Endodermal cell (in vitro differentiated cells): ENCODE measurements around the gene DCST2. TPM values are rescaled to one million over a fixed set of nuclear protein-coding genes. Genes with fewer than 3 reads are reported as not detected.

Experiments
- DNase-seq: peaks from one replicate; pipeline ENCODE4 v3.0.0-alpha.2; 2017
- H3K27ac ChIP-seq: 2 replicates; pipeline ENCODE4 v1.5.1; 2013; ENCODE audit warnings: mild to moderate bottlenecking, low read depth, low read length, moderate library complexity
- H3K27me3 ChIP-seq: 2 replicates; pipeline ENCODE4 v1.6.1; 2013; ENCODE audit warnings: mild to moderate bottlenecking, low read length, moderate library complexity; ENCODE audit not compliant: insufficient read depth, control insufficient read depth, poor library complexity, severe bottlenecking
- H3K36me3 ChIP-seq: 2 replicates; pipeline ENCODE4 v1.7.0; 2013; ENCODE audit warnings: mild to moderate bottlenecking, low read length, moderate library complexity; ENCODE audit not compliant: control insufficient read depth, insufficient read depth
- H3K4me1 ChIP-seq: one replicate; pipeline ENCODE4 v1.7.0; 2013; ENCODE audit warnings: low read length; ENCODE audit not compliant: control insufficient read depth, insufficient read depth
- H3K4me3 ChIP-seq: 2 replicates; pipeline ENCODE4 v1.5.1; 2013; ENCODE audit warnings: mild to moderate bottlenecking, low read length, moderate library complexity
- H3K9ac ChIP-seq: 2 replicates; pipeline ENCODE4 v1.6.1; 2013; ENCODE audit warnings: mild to moderate bottlenecking, low read length, moderate library complexity; ENCODE audit not compliant: poor library complexity, severe bottlenecking; ENCODE audit errors: extremely low read depth
- H3K9me3 ChIP-seq: 2 replicates; pipeline ENCODE4 v1.6.1; 2013; ENCODE audit warnings: mild to moderate bottlenecking, low read length, moderate library complexity; ENCODE audit not compliant: control insufficient read depth
- H3K27ac Mint-ChIP-seq: 2 replicates; pipeline ENCODE4 v1.8.0; 2020; ENCODE audit warnings: mixed read lengths
- H3K27me3 Mint-ChIP-seq: 2 replicates; pipeline ENCODE4 v1.8.0; 2021; ENCODE audit warnings: mild to moderate bottlenecking, mixed read lengths; ENCODE audit not compliant: insufficient read depth
- H3K36me3 Mint-ChIP-seq: 2 replicates; pipeline ENCODE4 v1.8.0; 2020; ENCODE audit warnings: low read depth, mixed read lengths
- H3K4me1 Mint-ChIP-seq: 2 replicates; pipeline ENCODE4 v1.8.0; 2020; ENCODE audit warnings: mixed read lengths
- H3K4me3 Mint-ChIP-seq: 2 replicates; pipeline ENCODE4 v1.8.0; 2020; ENCODE audit warnings: mild to moderate bottlenecking, moderate library complexity, mixed read lengths
- H3K9me3 Mint-ChIP-seq: 2 replicates; pipeline ENCODE4 v1.8.0; 2020; ENCODE audit warnings: mild to moderate bottlenecking, mixed read lengths
- WGBS, 2 experiments: methylation state at CpG; one replicate each; pipeline versions ENCODE4 v1.1.5 to v1.1.7; 2013; ENCODE audit warnings: missing lambda C conversion rate in 2 of 2, mixed read lengths in 1 of 2; ENCODE audit not compliant: insufficient coverage in 1 of 2, insufficient read length in 1 of 2; 5-methylcytosine and 5-hydroxymethylcytosine counted together
- long read RNA-seq, 4 experiments: library from polyadenylated mRNA in 2 of 4; library from RNA in 1 of 4; library from capped mRNA in 1 of 4; stranded (forward) in 3 of 4; unstranded in 1 of 4; transcript quantifications; one replicate each; pipeline ENCODE4 v2.0.0, GENCODE V29; 2020 to 2021; ENCODE audit warnings: inconsistent platforms in 1 of 4
- polyA plus RNA-seq, 2 experiments: library from polyadenylated mRNA; stranded (reverse); fragments of 50-300 nt; gene quantifications; one replicate each; pipeline ENCODE4 v1.2.3, GENCODE V29; 2013
- total RNA-seq, 2 donors: library from RNA; stranded (reverse); fragmentation: NEBNext Ultra II Directional in 1 of 2; extraction: Animal tissue kit (Norgen Biotek cat#: 25700) in 1 of 2; gene quantifications; 2 replicates in 1 of 2; 3 replicates in 1 of 2; pipeline ENCODE4 v1.2.1, GENCODE V29; 2021
- TF ChIP-seq, protein P1 (sequence below): fragments of 200-600 bp; sonication (generic); conservative IDR thresholded peaks from 2 replicates; pipeline ENCODE4 v1.5.0; 2021; ENCODE audit warnings: antibody characterized with exemption, mild to moderate bottlenecking

DCST2 gene
- 1 to 10 TPM in 1 of 2 donors, under 1 TPM in 1; 0.44 to 2.0 TPM for total RNA-seq
- 4.1 TPM for polyA plus RNA-seq (2013, experiment 1 of 2)
- polyA plus RNA-seq (2013, experiment 2 of 2) = 3.4 TPM
- long read RNA-seq, experiment 1 = 0 reads
- long read RNA-seq, experiment 2, partial matches to known transcripts = 0 of 5 reads
- long read RNA-seq, experiment 2, other reads (novel, unspliced or antisense) = 5 of 5 reads
- long read RNA-seq, experiment 3, partial matches to known transcripts = 0 of 1 reads
- long read RNA-seq, experiment 3, other reads (novel, unspliced or antisense) = 1 of 1 reads
- long read RNA-seq, experiment 4 = 0 reads

DNA sequence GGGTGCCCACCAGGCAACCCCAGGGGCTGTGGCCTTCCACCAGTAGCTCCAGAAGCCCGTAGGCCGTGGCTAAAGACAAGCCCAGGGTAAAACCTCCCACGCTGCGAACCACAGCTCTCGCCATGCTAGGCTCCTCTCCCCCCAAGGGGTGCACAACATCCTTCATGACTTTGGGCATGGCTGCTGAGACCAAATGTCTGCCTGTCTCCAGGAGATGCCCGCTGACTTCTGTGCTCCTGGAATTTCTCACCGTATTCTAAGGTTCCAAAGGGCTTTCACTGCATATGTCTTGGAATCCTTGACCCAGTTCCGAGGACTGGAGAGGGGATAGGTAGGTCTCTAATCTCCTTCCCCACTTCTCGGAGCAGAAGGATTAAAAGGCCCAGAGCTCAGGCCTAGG lies at the start of gene DCST2, which contains the start of gene DCST1:
TSS of gene DCST2 (minus strand) at position 258 of the 400 bp plus-strand sequence. CDS start at position 178, 80 bp downstream.
TSS of gene DCST1 (plus strand) at position 301 of the 400 bp plus-strand sequence. CDS start 213 bp downstream, outside the sequence.
- Histone ChIP-seq H3K27ac (no peak within 1 kb of the TSS), H3K9ac (no peak within 1 kb of the TSS), H3K36me3 (no peaks in the 10 kb centered on the region), H3K27me3 (no peaks in the 10 kb centered on the region), H3K9me3 (no peaks in the 10 kb centered on the region), H3K4me3 (no peak within 1 kb of the TSS), H3K4me1 (no peaks in the 10 kb centered on the region)
- 88 to 97% methylated on average over 8 to 9 of the region's 9 CpGs for WGBS, 2 experiments
- no peaks in the 10 kb centered on the region for H3K36me3 Mint-ChIP-seq
- H3K4me1 Mint-ChIP-seq = peaks cover 1% of the 10 kb centered on the region
- no peak within 1 kb of the TSS for H3K4me3 Mint-ChIP-seq
- TF ChIP-seq, protein P1, sequence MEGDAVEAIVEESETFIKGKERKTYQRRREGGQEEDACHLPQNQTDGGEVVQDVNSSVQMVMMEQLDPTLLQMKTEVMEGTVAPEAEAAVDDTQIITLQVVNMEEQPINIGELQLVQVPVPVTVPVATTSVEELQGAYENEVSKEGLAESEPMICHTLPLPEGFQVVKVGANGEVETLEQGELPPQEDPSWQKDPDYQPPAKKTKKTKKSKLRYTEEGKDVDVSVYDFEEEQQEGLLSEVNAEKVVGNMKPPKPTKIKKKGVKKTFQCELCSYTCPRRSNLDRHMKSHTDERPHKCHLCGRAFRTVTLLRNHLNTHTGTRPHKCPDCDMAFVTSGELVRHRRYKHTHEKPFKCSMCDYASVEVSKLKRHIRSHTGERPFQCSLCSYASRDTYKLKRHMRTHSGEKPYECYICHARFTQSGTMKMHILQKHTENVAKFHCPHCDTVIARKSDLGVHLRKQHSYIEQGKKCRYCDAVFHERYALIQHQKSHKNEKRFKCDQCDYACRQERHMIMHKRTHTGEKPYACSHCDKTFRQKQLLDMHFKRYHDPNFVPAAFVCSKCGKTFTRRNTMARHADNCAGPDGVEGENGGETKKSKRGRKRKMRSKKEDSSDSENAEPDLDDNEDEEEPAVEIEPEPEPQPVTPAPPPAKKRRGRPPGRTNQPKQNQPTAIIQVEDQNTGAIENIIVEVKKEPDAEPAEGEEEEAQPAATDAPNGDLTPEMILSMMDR = no peak
- peaks cover 11% of the 10 kb centered on the region for H3K27me3 Mint-ChIP-seq
- H3K27ac Mint-ChIP-seq = no peak within 1 kb of the TSS
- no peak for DNase-seq
- H3K9me3 Mint-ChIP-seq = no peaks in the 10 kb centered on the region

DNA sequence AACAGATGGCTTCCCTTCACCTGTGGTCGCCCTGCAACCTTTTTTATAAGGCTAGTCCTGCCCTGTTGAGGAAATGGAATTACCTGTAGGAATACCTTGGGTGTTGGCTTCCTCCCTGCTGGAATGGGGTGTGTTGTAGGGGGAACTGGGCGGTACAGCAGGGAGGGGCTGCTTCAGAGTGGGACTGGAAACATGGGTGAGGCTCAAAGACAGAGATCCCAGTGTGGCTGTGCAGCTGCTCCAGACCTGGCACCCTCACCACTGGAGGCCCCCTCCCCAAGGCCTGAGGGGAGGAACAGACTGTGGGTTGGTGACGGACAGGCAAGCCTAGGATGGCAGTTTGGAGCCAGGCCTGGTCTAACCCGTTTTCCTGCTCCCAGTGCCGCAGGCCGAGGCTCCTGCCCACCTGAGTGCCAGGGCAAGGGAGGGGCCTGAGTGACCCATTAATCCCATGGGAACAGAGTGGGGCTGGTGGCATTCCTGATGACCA lies 49.5 kb upstream of the DCST2 start:
- H3K27me3 Mint-ChIP-seq = peaks cover 68% of the 10 kb centered on the region
- Histone ChIP-seq H3K4me1 (no peaks in the 10 kb centered on the region), H3K9me3 (no peaks in the 10 kb centered on the region), H3K4me3 (no peak overlapping the region), H3K36me3 (no peaks in the 10 kb centered on the region), H3K27ac (no peak overlapping the region), H3K9ac (no peak overlapping the region), H3K27me3 (peaks cover 58% of the 10 kb centered on the region)
- WGBS, 2 experiments = 75 to 78% methylated on average over 4 to 6 of the region's 6 CpGs
- no peak overlapping the region for H3K4me3 Mint-ChIP-seq
- H3K27ac Mint-ChIP-seq = no peak overlapping the region
- TF ChIP-seq, protein P1 = no peak
- peaks cover 17% of the 10 kb centered on the region for H3K4me1 Mint-ChIP-seq
- no peaks in the 10 kb centered on the region for H3K9me3 Mint-ChIP-seq
- no peak for DNase-seq
- H3K36me3 Mint-ChIP-seq = no peaks in the 10 kb centered on the region

DNA sequence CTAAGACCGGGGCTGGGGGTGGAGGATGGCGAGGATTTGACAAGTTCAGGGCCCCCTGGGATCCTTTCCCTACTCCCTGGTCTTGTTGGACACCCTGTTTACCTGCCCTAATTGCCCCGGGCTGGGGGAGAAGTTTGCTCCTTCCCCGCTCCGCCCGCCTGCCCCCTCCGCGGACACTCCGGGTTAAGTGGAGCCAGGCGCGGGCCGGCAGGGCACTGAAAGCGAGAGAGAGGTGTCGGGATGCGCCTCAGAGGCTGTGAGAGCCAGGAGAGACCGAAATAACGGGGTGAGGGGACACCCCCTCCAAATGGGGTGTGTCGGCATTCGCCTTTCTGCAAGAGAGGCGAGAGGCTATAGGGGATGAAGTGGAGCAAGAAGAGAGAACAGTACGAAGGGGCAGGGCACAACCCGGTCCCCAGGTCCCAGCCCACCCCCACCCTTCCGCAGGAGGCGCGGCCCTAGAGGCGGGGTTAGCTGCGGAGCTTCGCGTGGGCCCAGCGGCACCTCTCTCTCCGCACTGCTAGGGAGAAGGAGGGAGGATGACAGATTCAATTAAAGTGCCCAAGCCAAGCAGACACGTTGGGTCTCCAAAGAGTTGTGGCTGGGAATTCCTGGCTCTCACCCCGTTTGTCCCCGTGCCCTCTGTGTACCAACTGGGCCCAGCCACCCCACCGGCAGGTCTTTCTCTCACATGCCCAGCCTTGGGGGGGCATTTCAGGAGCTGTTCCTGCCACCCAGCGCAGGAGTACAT lies 48.9 kb upstream of the DCST2 start:
- Mint-ChIP-seq H3K27me3 (peaks cover 72% of the 10 kb centered on the region), H3K9me3 (no peaks in the 10 kb centered on the region), H3K4me1 (peaks cover 24% of the 10 kb centered on the region), H3K27ac (no peak overlapping the region), H3K4me3 (peak overlapping the region; percentile 23), H3K36me3 (no peaks in the 10 kb centered on the region)
- Histone ChIP-seq H3K9ac (no peak overlapping the region), H3K9me3 (no peaks in the 10 kb centered on the region), H3K4me3 (no peak overlapping the region), H3K4me1 (no peaks in the 10 kb centered on the region), H3K27me3 (peaks cover 58% of the 10 kb centered on the region), H3K36me3 (no peaks in the 10 kb centered on the region), H3K27ac (no peak overlapping the region)
- DNase-seq = peak; percentile 64
- WGBS, 2 experiments = 13 to 14% methylated on average over 14 to 36 of the region's 36 CpGs
- TF ChIP-seq, protein P1 = no peak
